NCI-H2196 (cell line): ENCODE data around the gene FOSL2.

Experiments
- DNase-seq: peaks from one replicate; lab custom pipeline; 2025; ENCODE audit not compliant: unreplicated experiment; lab: John Stamatoyannopoulos, UW

The FOSL2 gene

GRCh38 chr2:28430377-28430765 is 37.7 kb downstream of the FOSL2 start:
- DNase-seq: no peak

DNA sequence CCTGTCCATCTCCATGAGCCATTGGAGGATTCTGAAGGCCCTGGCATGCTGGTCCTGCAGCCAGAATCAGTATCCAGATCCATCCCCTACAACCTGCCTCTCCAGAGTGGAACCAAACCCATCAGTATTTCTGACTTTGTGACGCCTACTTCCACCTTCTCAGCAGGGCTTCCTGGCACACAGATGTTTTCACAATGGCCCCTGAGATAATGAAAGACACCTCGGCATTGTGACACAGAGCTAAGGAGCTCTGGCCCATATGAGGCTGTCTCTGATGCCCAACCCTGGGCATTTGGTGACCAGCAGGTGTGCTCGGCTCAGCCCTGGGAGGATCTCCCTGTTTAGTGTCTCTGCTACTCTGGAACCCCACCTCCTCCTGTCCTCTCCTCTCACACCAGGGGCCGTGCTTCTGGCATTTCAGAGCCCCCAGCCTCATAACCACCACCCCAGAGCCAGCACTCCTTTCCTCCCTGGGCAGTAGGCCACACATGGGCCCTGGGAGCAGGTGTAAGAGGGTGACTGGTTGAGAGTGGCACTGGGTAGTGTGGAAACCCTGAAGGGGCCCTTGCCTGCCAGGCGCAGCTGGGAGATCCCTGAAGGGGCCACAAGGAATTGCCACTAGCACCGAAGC is 38.2 kb downstream of the FOSL2 start:
- no peak for DNase-seq

DNA sequence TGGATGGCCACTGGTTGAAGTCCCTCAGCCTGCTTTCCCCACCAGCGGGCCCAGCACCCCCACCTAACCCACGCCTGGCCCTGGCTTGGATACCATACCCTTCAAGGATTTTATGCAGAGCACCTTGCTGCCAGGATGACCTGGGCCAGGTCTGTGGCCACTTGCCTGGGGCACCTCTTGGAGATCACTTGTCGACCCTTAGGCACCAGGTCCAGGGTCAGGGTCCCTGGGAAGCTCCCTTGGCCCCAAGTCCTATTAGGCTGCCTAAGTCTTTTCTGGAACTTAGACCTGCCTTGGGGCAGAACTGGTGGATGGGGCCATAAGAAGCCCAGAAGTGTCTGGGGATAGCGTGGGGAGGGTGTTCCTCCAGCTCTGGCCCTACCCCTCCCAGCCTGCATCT is 39.1 kb downstream of the FOSL2 start:
- DNase-seq: no peak

DNA sequence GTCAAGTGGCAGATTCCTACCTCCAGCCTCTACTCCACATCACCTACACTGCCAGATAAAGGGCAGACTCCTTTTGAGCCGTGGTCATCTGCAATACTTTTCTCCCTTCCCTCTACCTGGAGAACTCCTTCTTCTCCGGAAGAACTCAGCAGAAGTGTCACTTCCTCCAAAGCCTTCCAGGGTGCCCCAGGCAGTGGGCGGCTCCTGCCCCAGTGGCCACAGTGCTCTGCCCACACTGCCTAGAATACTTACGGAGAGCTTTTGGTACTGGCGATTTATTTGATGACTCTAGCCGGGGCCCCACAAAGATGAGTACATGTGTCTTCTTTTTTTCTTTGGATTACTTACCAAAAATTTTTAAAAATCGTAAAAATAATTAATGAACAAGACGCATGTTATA is 39.7 kb downstream of the FOSL2 start:
- DNase-seq: no peak

DNA sequence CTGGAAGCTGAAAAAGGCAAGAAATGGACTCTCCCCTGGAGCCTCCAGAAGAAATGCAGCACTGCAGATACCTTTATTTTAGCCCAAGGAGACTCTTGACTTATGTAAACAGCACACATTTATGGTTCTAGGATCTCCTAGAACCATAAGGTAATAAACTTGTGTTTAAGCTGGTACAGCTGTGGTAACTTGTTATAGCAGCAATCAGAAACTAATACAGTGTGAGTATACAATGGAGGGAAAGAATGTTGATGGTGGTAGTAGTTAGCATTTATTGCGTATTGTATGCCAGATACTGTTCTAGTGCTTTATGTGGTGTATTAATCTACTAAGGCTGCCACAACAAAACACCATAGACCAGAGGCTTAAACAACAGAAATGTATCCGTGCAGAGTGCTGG is 40.6 kb downstream of the FOSL2 start:
- no peak for DNase-seq

DNA sequence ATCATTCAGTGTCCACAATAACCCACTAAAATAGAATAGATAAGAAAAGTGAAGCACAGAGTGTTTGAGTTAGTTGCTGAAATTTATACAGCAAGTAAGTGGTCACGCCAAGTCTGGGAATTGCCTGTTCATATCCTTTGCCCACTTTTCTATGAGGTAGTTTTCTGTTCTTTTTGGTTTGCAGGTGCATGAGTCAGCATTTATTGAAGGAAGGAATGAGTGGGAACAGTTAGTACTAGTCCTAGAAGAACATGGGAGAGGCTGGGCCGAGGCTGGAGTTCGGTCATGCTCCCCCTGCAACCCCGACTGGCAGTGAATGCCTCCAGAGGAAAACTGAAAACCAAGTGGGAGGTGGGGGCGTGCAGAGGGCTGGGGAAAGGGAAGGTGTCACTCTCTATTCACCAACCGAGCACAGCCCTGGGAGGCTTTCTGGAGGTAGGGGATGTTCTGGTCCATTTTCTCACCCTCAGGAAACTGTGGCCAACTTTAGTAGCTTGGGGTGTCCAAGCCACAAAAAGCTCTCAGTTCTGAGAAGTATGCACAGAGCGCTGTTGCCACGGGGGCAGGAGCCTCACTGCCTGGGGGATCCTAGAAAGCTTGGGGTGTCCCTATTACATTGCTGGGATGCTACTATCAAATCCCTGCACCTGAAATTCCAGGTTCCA is 41.4 kb downstream of the FOSL2 start:
- no peak for DNase-seq

GRCh38 chr2:28434600-28434989 is 41.9 kb downstream of the FOSL2 start:
- no peak for DNase-seq

DNA sequence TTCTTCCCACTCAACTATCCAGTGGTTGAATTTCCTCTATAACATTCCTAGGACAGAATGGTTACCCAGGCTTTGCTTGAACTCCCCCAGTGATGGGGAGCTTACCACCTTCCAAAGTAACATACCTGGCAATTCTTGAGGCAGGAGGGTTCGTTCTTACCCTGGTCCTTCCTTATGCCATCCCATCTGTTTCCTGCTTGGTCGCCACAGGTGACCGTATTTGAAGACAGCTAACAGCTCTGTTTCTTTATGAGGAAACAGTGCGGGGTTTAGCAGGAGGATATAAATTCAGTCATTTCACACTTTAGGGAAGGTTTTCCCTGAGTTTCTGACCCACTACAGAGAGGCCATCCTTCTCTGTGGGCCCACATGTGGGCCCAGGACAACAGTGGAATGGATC is 42.6 kb downstream of the FOSL2 start:
- DNase-seq: no peak

GRCh38 chr2:28435814-28436351 is 43.2 kb downstream of the FOSL2 start:
- no peak for DNase-seq

DNA sequence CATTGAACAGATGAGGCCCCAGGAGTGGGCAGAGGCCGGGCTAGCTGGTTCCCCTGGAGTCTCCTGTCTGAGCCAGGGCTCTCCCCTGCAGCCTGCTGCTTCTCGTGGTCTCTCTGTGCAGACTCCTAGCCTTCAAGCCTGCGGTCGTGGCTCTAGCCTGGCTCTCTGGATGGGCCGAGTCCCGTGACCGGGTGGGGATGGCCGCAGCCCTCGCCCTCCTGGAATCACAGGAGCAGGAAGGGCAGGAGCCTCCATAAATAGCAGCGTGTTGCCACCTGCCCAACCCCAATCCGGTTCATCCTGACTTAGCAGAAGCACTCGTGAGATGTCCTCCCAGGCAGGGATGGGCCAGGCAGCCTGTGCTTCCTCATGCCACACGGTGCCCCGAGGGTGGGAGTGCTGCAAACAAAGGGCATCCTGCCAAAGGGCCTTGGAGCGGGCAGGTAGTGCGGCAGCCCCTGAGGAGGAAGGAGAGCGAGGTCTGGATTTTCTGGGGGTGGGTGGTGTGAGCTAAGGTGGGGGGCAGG is 43.9 kb downstream of the FOSL2 start:
- DNase-seq: no peak

- no peak for DNase-seq
Observed at GRCh38 chr2:28437149-28437835, 44.6 kb downstream of the FOSL2 start.

DNA sequence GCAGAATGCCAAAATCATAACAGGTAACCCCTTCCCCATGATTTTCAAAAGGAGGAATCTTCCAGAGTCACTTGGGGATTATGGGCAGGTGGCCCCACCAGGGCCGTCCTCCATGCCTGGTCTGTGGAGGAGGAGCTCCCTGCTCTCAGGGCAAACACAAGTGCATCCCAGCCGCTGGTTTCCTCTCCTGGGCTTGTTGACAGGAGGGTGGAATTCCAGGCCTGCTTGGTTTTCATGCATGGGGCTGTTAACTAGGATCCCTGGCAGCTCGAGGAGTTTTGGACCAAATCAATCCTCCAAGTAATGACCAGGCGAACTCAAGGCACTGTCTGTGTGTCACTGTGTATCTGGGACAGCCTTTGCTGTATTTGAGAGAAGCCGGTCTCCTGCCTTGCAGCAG is 45.3 kb downstream of the FOSL2 start:
- no peak for DNase-seq

GRCh38 chr2:28438532-28439063 is 45.9 kb downstream of the FOSL2 start:
- DNase-seq: no peak

DNA sequence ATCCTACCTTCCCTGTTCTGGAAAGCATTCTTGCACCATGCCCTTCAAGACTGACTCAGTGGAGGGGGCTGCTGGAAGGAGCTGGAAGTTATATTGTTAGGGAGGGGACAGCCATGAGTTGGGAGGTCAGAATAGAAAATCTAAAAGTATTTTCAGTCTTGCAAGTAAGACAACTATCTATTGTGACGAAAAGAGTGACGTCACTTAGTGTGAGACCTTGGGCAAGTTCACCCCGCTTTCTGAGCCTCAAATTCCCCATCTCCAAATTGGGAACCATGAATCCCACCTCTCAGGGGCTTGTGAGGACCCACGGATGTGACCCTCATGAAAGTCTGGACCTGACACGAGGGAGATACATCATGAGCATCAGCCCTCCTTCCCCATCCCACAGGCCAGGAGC is 46.5 kb downstream of the FOSL2 start:
- DNase-seq: no peak

DNA sequence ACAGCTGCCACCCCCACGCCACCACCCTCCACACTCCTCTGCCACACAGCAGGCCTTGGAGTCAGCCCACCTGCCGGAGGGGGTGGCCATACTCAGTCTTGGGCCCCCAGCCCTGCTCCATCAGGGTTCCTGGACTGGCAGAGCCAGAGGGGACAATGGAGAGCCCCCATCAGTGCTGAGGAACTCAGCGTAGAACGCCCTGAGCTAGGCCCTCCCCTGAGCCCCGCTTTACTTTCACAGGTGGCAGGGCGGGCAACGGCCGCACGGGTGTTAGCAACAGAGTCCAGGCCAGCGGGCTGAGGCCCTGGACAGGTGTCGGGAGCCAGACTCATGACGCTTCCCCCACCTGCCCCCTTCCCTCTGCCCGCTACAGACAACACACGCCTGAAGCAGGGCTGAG is 47.1 kb downstream of the FOSL2 start:
- no peak for DNase-seq

DNA sequence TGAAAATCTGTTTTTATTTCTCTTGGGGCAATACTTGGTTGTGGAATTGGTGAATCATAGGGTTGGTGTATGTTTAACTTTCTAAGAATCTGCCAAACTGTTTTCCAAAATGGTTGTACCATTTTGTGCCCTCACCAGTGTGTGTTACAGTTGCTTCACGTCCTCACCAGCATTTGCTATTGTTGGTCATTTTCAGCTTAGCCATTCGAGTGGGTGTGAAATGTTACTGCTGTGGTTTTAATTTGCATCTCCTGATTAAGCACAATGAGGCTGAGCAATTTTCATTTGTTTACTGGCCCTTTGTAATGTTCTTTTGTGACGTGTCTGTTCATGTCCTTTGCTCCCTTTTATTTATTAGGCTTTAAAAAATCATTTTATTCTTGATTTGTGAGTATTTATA is 49.7 kb downstream of the FOSL2 start:
- no peak for DNase-seq

GRCh38 chr2:28444956-28445355 is 52.3 kb downstream of the FOSL2 start:
- no peak for DNase-seq

DNA sequence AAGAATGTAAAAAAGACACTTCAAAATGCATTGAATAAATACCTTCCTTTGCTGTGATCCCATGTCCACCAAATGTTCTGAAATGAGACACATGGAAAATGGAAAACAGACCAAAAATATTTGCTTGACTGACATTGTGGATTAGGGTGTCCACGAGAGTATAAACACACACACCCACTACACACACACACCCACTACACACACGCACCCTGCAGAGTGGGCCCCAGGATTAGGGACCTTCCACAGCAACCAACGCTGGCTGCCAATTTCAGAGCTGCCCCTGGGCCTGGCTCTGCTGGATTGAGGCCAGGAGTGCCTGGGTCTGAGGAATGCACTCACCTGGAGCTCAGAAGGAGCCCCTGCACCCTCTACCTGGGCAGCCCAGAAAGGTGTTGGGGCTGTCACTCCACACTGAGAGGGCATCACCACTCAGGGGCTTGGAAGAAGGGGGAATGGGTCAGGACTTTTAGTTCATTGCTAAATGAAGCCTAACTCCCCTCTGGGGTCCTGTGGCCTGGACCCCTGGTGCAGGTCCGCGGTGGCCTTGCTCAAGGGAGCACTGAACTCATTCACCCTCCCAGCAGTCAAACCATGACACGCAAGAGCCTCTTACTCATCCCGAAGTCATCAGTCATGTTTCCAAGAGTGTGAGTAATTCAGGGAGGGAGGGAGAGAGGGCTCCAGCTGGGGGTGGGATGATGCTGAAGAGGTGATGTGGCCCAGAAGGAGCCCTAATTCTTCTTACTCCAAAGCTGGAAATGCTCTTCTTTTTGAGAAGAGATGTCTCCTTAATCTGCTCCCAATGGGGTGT is 53.0 kb downstream of the FOSL2 start:
- no peak for DNase-seq

GRCh38 chr2:28446531-28446930 is 53.9 kb downstream of the FOSL2 start:
- DNase-seq: no peak

DNA sequence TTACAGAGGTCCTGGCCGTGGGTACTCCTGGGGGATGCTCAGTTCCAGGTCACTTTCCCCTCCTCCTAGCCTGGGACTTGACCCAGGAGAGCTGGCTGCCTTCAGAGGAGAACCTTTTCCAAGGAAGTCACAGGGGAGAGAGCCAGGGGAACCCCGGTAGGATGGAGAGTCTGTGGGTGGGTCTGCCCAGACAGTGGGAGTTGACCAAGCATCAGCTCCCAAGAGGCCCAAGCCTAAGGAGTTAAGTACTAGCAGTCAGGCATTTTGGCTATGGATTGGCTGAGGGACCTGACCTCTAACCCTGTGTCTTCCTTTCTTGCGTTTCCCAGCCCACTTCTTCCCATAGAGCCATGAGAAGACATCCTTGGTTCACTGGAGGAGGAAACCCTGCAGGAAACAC is 54.4 kb downstream of the FOSL2 start:
- no peak for DNase-seq
